ENCODE measurements around the gene PRDM16. TPM values are rescaled to one million over a fixed set of nuclear protein-coding genes. Genes with fewer than 3 reads are reported as not detected.

The PRDM16 gene
- total and polyA plus RNA-seq, 2 experiments from 2014 or later: 41.8 to 55.8 TPM

GRCh38 chr1:3292868-3293562, 224.0 kb downstream of the PRDM16 start:
- Histone ChIP-seq H3K4me3 (no peak overlapping the region), H3K9me3 (ENCODE audit: low read depth) (no peaks in the 10 kb centered on the region), H3K27me3 (no peaks in the 10 kb centered on the region), H3K36me3 (no peaks in the 10 kb centered on the region), H3K27ac (peak overlapping the region; percentile 93), H3K4me1 (ENCODE audit: low read depth) (peaks cover 67% of the 10 kb centered on the region)
- no peak for TF ChIP-seq CTCF (IDR thresholded peaks at IDR 0.05; ENCODE audit: low read depth, low read length)
- DNase-seq (ENCODE audit: low read depth in 1 of 2, low spot score in 1 of 2): no peak

GRCh38 chr1:3293563-3294080, 224.6 kb downstream of the PRDM16 start:
- Histone ChIP-seq H3K36me3 (no peaks in the 10 kb centered on the region), H3K27ac (peak overlapping the region; percentile 93), H3K4me3 (no peak overlapping the region), H3K27me3 (no peaks in the 10 kb centered on the region), H3K9me3 (ENCODE audit: low read depth) (no peaks in the 10 kb centered on the region), H3K4me1 (ENCODE audit: low read depth) (peaks cover 61% of the 10 kb centered on the region)
- no peak for TF ChIP-seq CTCF (IDR thresholded peaks at IDR 0.05; ENCODE audit: low read depth, low read length)
- DNase-seq (ENCODE audit: low read depth in 1 of 2, low spot score in 1 of 2): no peak

- Histone ChIP-seq H3K27ac (no peak overlapping the region), H3K36me3 (no peaks in the 10 kb centered on the region), H3K4me1 (ENCODE audit: low read depth) (peaks cover 53% of the 10 kb centered on the region), H3K9me3 (ENCODE audit: low read depth) (no peaks in the 10 kb centered on the region), H3K4me3 (no peak overlapping the region), H3K27me3 (no peaks in the 10 kb centered on the region)
- no peak for TF ChIP-seq CTCF (IDR thresholded peaks at IDR 0.05; ENCODE audit: low read depth, low read length)
- DNase-seq (ENCODE audit: low read depth in 1 of 2, low spot score in 1 of 2): no peak
Observed at GRCh38 chr1:3294450-3294849, 225.4 kb downstream of the PRDM16 start.

GRCh38 chr1:3295846-3296245, 226.8 kb downstream of the PRDM16 start:
- peaks cover 41% of the 10 kb centered on the region for H3K4me1 ChIP-seq (ENCODE audit: low read depth)
- H3K36me3 ChIP-seq: no peaks in the 10 kb centered on the region
- peak overlapping the region; percentile 64 for H3K27ac ChIP-seq
- DNase-seq (ENCODE audit: low read depth in 1 of 2, low spot score in 1 of 2): no peak
- no peak overlapping the region for H3K4me3 ChIP-seq
- no peak for TF ChIP-seq CTCF (IDR thresholded peaks at IDR 0.05; ENCODE audit: low read depth, low read length)
- H3K9me3 ChIP-seq (ENCODE audit: low read depth): no peaks in the 10 kb centered on the region
- no peaks in the 10 kb centered on the region for H3K27me3 ChIP-seq

- Histone ChIP-seq H3K4me3 (no peak overlapping the region), H3K9me3 (ENCODE audit: low read depth) (no peaks in the 10 kb centered on the region), H3K4me1 (ENCODE audit: low read depth) (peaks cover 36% of the 10 kb centered on the region), H3K36me3 (no peaks in the 10 kb centered on the region), H3K27me3 (no peaks in the 10 kb centered on the region), H3K27ac (peak overlapping the region; percentile 64)
- no peak for DNase-seq (ENCODE audit: low read depth in 1 of 2, low spot score in 1 of 2)
- TF ChIP-seq CTCF (IDR thresholded peaks at IDR 0.05; ENCODE audit: low read depth, low read length): no peak
Observed at GRCh38 chr1:3296326-3296725, 227.3 kb downstream of the PRDM16 start.

All from cardiac muscle cell (in vitro differentiated cells and primary cell).